ENCODE results near the gene CHMP2A. TPM values are rescaled to one million over a fixed set of nuclear protein-coding genes. Genes with fewer than 3 reads are reported as not detected.

Gene CHMP2A
- total and polyA plus RNA-seq, 2 of the 8 experiments (the other 6 are each of a cell fraction or from before 2014, with no cell fraction given): 70.0 to 132 TPM

GRCh38 chr19:58554494-58555368 is at the start of gene CHMP2A (continued):
- TF ChIP-seq TEAD4 (IDR thresholded peaks at IDR 0.05; ENCODE audit: low read depth, low read length) (0 out of 2 replicates have a peak, but pooled peaks have one; percentile 34), CTBP2 (IDR thresholded peaks at IDR 0.05; ENCODE audit: borderline replicate concordance, insufficient read depth, insufficient read length, low read length) (no peak), CREB1 (IDR thresholded peaks at IDR 0.05) (peak; percentile 93), TAF1 (IDR thresholded peaks at IDR 0.05; ENCODE audit: low read depth, low read length) (peak; percentile 40; the same call in 1 of the 2 replicates), NANOG (IDR thresholded peaks at IDR 0.05; ENCODE audit: insufficient read depth, low read depth, low read length, poor library complexity, severe bottlenecking) (no peak), YY1 (IDR thresholded peaks at IDR 0.05; ENCODE audit: low read depth, low read length) (0 out of 2 replicates have a peak, but pooled peaks have one; percentile 12), MAX (IDR thresholded peaks at IDR 0.05) (peak; percentile 65), NRF1 (IDR thresholded peaks at IDR 0.05; ENCODE audit: low read depth, low read length) (peak; percentile 97), HDAC6 (IDR thresholded peaks at IDR 0.05; ENCODE audit: low read depth, low read length) (no peak), CHD1 (IDR thresholded peaks at IDR 0.05; ENCODE audit: low read depth, low read length) (no peak), SP2 (IDR thresholded peaks at IDR 0.05; ENCODE audit: low read length) (no peak), JUND (IDR thresholded peaks at IDR 0.05; ENCODE audit: low read length) (peak; percentile 54; the same call in 1 of the 2 replicates), USF2 (IDR thresholded peaks at IDR 0.05; ENCODE audit: low read length) (no peak; the same call in 1 of the 2 replicates), ATF3 (IDR thresholded peaks at IDR 0.05; ENCODE audit: insufficient read depth, low read depth, low read length) (0 out of 2 replicates have a peak, but pooled peaks have one; percentile 3), RBBP5 (IDR thresholded peaks at IDR 0.05; ENCODE audit: borderline replicate concordance, low read depth, low read length) (no peak), PHF8 (conservative IDR thresholded peaks at IDR 0.05; ENCODE audit: low read depth, low read length) (peak; percentile 69; the same call in 1 of the 2 replicates), EP300 (IDR thresholded peaks at IDR 0.05; ENCODE audit: borderline replicate concordance in 1 of 2, low read depth in 2 of 2, low read length in 2 of 2) (no peak), SP1 (IDR thresholded peaks at IDR 0.05; ENCODE audit: low read depth, low read length) (no peak), SP4 (IDR thresholded peaks at IDR 0.05; ENCODE audit: low read length) (no peak), KDM4A (IDR thresholded peaks at IDR 0.05; ENCODE audit: low read depth, low read length, severe bottlenecking) (no peak), SIN3A (conservative IDR thresholded peaks at IDR 0.05 in 1 of 2, IDR thresholded peaks at IDR 0.05 in 1 of 2; ENCODE audit: low read depth in 1 of 2, low read length in 2 of 2) (peak; percentile 34 to 87; a peak in 2 of 4 replicates)

All from H1 (cell line).